HepG2 (cell line): ENCODE data around the gene CHST11. TPM values are rescaled to one million over a fixed set of nuclear protein-coding genes. Genes with fewer than 3 reads are reported as not detected.

Experiments used
- GABPB1 ChIP-seq: IDR thresholded peaks from 2 replicates; pipeline ENCODE4 v1.6.1; 2016; ENCODE audit warnings: mild to moderate bottlenecking, missing genetic modification reagents, moderate library complexity, missing compliant biosample characterization
- JUNB ChIP-seq: sonication (generic); formaldehyde crosslinking; IDR thresholded peaks from 2 replicates; pipeline ENCODE4 v1.8.0; 2022; ENCODE audit warnings: missing genetic modification reagents, mild to moderate bottlenecking, borderline replicate concordance
- MXD4 ChIP-seq: IDR thresholded peaks from 2 replicates; pipeline ENCODE4 v1.6.1; 2016; ENCODE audit warnings: mild to moderate bottlenecking, missing biosample characterization, missing genetic modification reagents
- PAF1 ChIP-seq: IDR thresholded peaks from 2 replicates; pipeline ENCODE4 v1.6.1; 2016; ENCODE audit warnings: missing genetic modification reagents, missing compliant biosample characterization
- RNF2 ChIP-seq: fragments of 450-650 bp; conservative IDR thresholded peaks from 2 replicates; pipeline ENCODE4 v1.6.1; 2016; ENCODE audit warnings: low read depth
- SOX13 ChIP-seq, 3 experiments: fragments of 450-650 bp in 1 of 3; sonication (generic) in 1 of 3; formaldehyde crosslinking in 1 of 3; IDR thresholded peaks in 2 of 3; conservative IDR thresholded peaks in 1 of 3; 2 replicates each; pipeline versions ENCODE4 v1.5.0 to v1.6.1; 2016 to 2020; ENCODE audit warnings: antibody characterized with exemption in 1 of 3, mild to moderate bottlenecking in 1 of 3, missing compliant biosample characterization in 1 of 3, missing genetic modification reagents in 1 of 3, moderate library complexity in 1 of 3
- ZMYM4 ChIP-seq: sonication (generic); formaldehyde crosslinking; IDR thresholded peaks from 2 replicates; pipeline ENCODE4 v1.8.1; 2023; ENCODE audit warnings: mild to moderate bottlenecking, missing genetic modification reagents
- ZNF879 ChIP-seq: sonication (generic); formaldehyde crosslinking; IDR thresholded peaks from 2 replicates; pipeline ENCODE4 v1.8.1; 2023; ENCODE audit warnings: missing genetic modification reagents
- polyA plus RNA-seq, 8 experiments: library from polyadenylated mRNA; depleted of rRNA in 3 of 8; stranded (reverse) in 7 of 8; unstranded in 1 of 8; fragments of >200 nt; fragmentation: Illumina TruSeq in 4 of 8; extraction: Trizol in 4 of 8; gene quantifications; 2 replicates each; pipeline versions ENCODE4 v1.2.1 to v1.2.3, GENCODE V29; 2011 to 2016; ENCODE audit warnings: low read depth in 4 of 8, missing spikeins in 1 of 8, mixed read lengths in 1 of 8; ENCODE audit not compliant: insufficient read depth in 1 of 8
- total RNA-seq, 5 experiments: library from RNA; depleted of rRNA; stranded (reverse); fragments of >200 nt; fragmentation: Illumina TruSeq; extraction: Trizol; gene quantifications; 2 replicates each; pipeline ENCODE4 v1.2.3, GENCODE V29; 2016; ENCODE audit warnings: low read depth in 1 of 5
- TF ChIP-seq, protein P1 (sequence below): sonication (generic); formaldehyde crosslinking; IDR thresholded peaks from 2 replicates; pipeline ENCODE4 v1.4.0; 2020; ENCODE audit warnings: missing genetic modification reagents
- TF ChIP-seq, protein P2 (sequence below), 2 experiments: sonication (generic) in 1 of 2; formaldehyde crosslinking in 1 of 2; IDR thresholded peaks; 2 replicates each; pipeline versions ENCODE4 v1.4.0 to v1.6.1; 2018 to 2020; ENCODE audit warnings: missing genetic modification reagents in 2 of 2, borderline replicate concordance in 1 of 2, low read depth in 1 of 2, mild to moderate bottlenecking in 1 of 2, missing biosample characterization in 1 of 2
- TF ChIP-seq, protein P3 (sequence below): IDR thresholded peaks from 2 replicates; pipeline ENCODE4 v1.4.0; 2020; ENCODE audit warnings: mild to moderate bottlenecking, missing genetic modification reagents
- TF ChIP-seq, protein P4 (sequence below): sonication (generic); formaldehyde crosslinking; IDR thresholded peaks from 2 replicates; pipeline ENCODE4 v1.4.0; 2020; ENCODE audit warnings: missing genetic modification reagents

Gene CHST11
- total and polyA plus RNA-seq, 2 of the 13 experiments (the other 11 are each of a cell fraction or from before 2014, with no cell fraction given) = 0.15 TPM; not detected in 1

DNA sequence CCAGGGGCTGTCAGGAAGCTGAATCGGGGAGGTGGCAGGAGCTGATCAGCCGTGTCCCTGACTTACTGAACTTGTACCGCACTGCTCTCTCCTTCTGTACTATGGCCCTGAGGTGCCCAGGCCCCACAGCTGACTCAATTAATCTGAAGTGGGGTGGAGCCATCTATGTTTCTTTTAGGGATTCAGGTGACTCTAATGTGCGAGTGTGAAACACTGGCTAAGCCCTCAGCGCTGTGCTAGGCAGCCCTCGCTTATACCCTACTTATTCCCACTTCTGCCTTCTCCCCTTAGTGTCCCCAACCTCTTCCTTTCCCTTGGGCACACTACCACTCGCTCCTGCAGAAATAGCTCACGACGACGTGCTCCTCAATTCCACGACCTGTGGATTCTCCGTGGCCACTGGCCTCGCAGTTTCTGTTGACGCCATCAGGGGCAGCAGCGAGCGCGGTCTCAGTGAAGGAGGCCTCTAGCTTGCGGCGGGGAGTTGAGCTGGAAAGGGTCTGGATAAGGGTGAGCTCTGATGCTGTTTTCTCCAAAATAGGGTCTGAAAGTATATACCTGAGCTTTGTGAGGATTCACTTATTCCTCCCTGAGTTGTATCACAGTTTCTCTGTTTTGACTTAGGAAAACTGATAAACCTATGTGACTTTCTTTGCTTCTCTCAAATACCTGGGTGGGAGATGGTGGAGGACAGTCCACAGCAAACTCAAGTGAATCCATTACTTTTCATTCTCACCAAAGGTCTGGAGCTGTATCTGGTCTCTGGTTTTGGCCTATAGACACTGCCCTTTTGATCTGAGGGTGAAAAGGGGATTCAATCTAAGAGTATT, 333.8 kb downstream of the CHST11 start (continued):
- TF ChIP-seq, protein P1, sequence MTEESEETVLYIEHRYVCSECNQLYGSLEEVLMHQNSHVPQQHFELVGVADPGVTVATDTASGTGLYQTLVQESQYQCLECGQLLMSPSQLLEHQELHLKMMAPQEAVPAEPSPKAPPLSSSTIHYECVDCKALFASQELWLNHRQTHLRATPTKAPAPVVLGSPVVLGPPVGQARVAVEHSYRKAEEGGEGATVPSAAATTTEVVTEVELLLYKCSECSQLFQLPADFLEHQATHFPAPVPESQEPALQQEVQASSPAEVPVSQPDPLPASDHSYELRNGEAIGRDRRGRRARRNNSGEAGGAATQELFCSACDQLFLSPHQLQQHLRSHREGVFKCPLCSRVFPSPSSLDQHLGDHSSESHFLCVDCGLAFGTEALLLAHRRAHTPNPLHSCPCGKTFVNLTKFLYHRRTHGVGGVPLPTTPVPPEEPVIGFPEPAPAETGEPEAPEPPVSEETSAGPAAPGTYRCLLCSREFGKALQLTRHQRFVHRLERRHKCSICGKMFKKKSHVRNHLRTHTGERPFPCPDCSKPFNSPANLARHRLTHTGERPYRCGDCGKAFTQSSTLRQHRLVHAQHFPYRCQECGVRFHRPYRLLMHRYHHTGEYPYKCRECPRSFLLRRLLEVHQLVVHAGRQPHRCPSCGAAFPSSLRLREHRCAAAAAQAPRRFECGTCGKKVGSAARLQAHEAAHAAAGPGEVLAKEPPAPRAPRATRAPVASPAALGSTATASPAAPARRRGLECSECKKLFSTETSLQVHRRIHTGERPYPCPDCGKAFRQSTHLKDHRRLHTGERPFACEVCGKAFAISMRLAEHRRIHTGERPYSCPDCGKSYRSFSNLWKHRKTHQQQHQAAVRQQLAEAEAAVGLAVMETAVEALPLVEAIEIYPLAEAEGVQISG = 0 out of 2 replicates have a peak, but pooled peaks have one; percentile 38
- TF ChIP-seq MXD4 (CRISPR knock-in tag) = no peak
- TF ChIP-seq RNF2 = no peak
- no peak for TF ChIP-seq PAF1 (CRISPR knock-in tag)
- TF ChIP-seq ZNF879 (CRISPR knock-in tag) = no peak
- TF ChIP-seq SOX13 (IDR thresholded peaks at IDR 0.05) = no peak
- TF ChIP-seq SOX13 (CRISPR knock-in tag; conservative IDR thresholded peaks at IDR 0.05 in 1 of 2, IDR thresholded peaks at IDR 0.05 in 1 of 2) = no peak
- TF ChIP-seq ZMYM4 (CRISPR knock-in tag) = no peak
- TF ChIP-seq JUNB (CRISPR knock-in tag) = no peak
- TF ChIP-seq, protein P2, sequence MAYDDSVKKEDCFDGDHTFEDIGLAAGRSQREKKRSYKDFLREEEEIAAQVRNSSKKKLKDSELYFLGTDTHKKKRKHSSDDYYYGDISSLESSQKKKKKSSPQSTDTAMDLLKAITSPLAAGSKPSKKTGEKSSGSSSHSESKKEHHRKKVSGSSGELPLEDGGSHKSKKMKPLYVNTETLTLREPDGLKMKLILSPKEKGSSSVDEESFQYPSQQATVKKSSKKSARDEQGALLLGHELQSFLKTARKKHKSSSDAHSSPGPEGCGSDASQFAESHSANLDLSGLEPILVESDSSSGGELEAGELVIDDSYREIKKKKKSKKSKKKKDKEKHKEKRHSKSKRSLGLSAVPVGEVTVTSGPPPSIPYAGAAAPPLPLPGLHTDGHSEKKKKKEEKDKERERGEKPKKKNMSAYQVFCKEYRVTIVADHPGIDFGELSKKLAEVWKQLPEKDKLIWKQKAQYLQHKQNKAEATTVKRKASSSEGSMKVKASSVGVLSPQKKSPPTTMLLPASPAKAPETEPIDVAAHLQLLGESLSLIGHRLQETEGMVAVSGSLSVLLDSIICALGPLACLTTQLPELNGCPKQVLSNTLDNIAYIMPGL (CRISPR knock-in tag; IDR thresholded peaks at IDR 0.05; ENCODE audit: borderline replicate concordance in 1 of 2, low read depth in 1 of 2) = peak in 1 of 2 experiments; percentile 55; a peak in 1 of 4 replicates
- TF ChIP-seq, protein P3, sequence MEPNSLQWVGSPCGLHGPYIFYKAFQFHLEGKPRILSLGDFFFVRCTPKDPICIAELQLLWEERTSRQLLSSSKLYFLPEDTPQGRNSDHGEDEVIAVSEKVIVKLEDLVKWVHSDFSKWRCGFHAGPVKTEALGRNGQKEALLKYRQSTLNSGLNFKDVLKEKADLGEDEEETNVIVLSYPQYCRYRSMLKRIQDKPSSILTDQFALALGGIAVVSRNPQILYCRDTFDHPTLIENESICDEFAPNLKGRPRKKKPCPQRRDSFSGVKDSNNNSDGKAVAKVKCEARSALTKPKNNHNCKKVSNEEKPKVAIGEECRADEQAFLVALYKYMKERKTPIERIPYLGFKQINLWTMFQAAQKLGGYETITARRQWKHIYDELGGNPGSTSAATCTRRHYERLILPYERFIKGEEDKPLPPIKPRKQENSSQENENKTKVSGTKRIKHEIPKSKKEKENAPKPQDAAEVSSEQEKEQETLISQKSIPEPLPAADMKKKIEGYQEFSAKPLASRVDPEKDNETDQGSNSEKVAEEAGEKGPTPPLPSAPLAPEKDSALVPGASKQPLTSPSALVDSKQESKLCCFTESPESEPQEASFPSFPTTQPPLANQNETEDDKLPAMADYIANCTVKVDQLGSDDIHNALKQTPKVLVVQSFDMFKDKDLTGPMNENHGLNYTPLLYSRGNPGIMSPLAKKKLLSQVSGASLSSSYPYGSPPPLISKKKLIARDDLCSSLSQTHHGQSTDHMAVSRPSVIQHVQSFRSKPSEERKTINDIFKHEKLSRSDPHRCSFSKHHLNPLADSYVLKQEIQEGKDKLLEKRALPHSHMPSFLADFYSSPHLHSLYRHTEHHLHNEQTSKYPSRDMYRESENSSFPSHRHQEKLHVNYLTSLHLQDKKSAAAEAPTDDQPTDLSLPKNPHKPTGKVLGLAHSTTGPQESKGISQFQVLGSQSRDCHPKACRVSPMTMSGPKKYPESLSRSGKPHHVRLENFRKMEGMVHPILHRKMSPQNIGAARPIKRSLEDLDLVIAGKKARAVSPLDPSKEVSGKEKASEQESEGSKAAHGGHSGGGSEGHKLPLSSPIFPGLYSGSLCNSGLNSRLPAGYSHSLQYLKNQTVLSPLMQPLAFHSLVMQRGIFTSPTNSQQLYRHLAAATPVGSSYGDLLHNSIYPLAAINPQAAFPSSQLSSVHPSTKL (CRISPR knock-in tag) = no peak
- TF ChIP-seq, protein P4, sequence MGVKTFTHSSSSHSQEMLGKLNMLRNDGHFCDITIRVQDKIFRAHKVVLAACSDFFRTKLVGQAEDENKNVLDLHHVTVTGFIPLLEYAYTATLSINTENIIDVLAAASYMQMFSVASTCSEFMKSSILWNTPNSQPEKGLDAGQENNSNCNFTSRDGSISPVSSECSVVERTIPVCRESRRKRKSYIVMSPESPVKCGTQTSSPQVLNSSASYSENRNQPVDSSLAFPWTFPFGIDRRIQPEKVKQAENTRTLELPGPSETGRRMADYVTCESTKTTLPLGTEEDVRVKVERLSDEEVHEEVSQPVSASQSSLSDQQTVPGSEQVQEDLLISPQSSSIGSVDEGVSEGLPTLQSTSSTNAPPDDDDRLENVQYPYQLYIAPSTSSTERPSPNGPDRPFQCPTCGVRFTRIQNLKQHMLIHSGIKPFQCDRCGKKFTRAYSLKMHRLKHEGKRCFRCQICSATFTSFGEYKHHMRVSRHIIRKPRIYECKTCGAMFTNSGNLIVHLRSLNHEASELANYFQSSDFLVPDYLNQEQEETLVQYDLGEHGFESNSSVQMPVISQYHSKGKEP (CRISPR knock-in tag) = no peak
- TF ChIP-seq GABPB1 (CRISPR knock-in tag) = no peak
